A549 (cell line): ENCODE measurements around the gene MAN1C1. TPM values are rescaled to one million over a fixed set of nuclear protein-coding genes. Genes with fewer than 3 reads are reported as not detected.
"Not testable (repeated sequence)": the region's sequence is repeated elsewhere in the genome, so short reads cannot be mapped to it uniquely, and the experiment has no call there.

Experiments
- ATAC-seq, 2 experiments: fragments of 200-7000 bp in 1 of 2; fragments of >200 bp in 1 of 2; cut with Nextera tagmentation in 1 of 2; cut with Tn5 transposase in 1 of 2; 3 replicates each; pipeline versions ENCODE4 v1.8.0 to v1.9.1; 2018 to 2020; ENCODE audit warnings: mild to moderate bottlenecking in 1 of 2, moderate library complexity in 1 of 2
- CTCF ChIA-PET: fragments of 300-600 bp; sonication (Branson Sonifier 250); formaldehyde crosslinking; extraction: SDS; loops from one replicate; lab custom pipeline; 2021; ENCODE audit warnings: antibody characterized with exemption, inconsistent platforms; lab: Yijun Ruan, JAX
- POLR2A ChIA-PET: fragments of 350-600 bp; formaldehyde crosslinking; extraction: SDS; loops from one replicate; lab custom pipeline; 2021; ENCODE audit warnings: antibody characterized with exemption, inconsistent platforms; lab: Yijun Ruan, JAX
- DNase-seq, 2 experiments: peaks; one replicate each; pipeline versions ENCODE4 v3.0.0 to v3.0.0-alpha.2; 2011 to 2016; ENCODE audit warnings: low read depth in 1 of 2, low spot score in 1 of 2
- FAIRE-seq: peaks from 2 replicates; lab custom pipeline; 2011; peaks lifted over from hg19 to GRCh38; lab: Jason Lieb, UNC
- H3K27ac ChIP-seq, 2 experiments: fragments of >200 bp; sonication (Bioruptor Twin); formaldehyde crosslinking; 3 replicates each; pipeline ENCODE4 v1.5.1; 2016 to 2017
- H3K4me1 ChIP-seq: fragments of >200 bp; sonication (Bioruptor Twin); formaldehyde crosslinking; 3 replicates; pipeline ENCODE4 v1.6.1; 2016
- H3K4me2 ChIP-seq: fragments of >200 bp; sonication (Bioruptor Twin); formaldehyde crosslinking; 3 replicates; pipeline ENCODE4 v1.6.1; 2016
- H3K4me3 ChIP-seq: fragments of >200 bp; sonication (Bioruptor Twin); formaldehyde crosslinking; 3 replicates; pipeline ENCODE4 v1.5.1; 2016
- H3K9me3 ChIP-seq: fragments of >200 bp; sonication (Bioruptor Twin); formaldehyde crosslinking; 3 replicates; pipeline ENCODE4 v1.6.1; 2016
- CHD2 ChIP-seq: fragments of 150-350 bp; IDR thresholded peaks from 2 replicates; pipeline ENCODE4 v1.6.1; 2014; ENCODE audit warnings: low read length; ENCODE audit not compliant: partially characterized antibody
- CHD4 ChIP-seq: fragments of 200-600 bp; sonication (generic); IDR thresholded peaks from 2 replicates; pipeline ENCODE4 v1.6.1; 2016; ENCODE audit warnings: antibody characterized with exemption, mild to moderate bottlenecking, borderline replicate concordance
- CTCF ChIP-seq: fragments of >200 bp; sonication (Bioruptor Twin); formaldehyde crosslinking; IDR thresholded peaks from 3 replicates; pipeline ENCODE4 v1.5.1; 2016
- ESRRA ChIP-seq: fragments of 150-350 bp; IDR thresholded peaks from 2 replicates; pipeline ENCODE4 v1.6.1; 2014; ENCODE audit warnings: mild to moderate bottlenecking, low read length, borderline replicate concordance
- FOSL2 ChIP-seq, 2 experiments: fragments of 450-650 bp in 1 of 2; fragments of >200 bp in 1 of 2; sonication (Bioruptor Twin) in 1 of 2; formaldehyde crosslinking; IDR thresholded peaks; 2 replicates each; pipeline versions ENCODE4 v1.5.0 to v1.6.1; 2016 to 2020; ENCODE audit warnings: mild to moderate bottlenecking in 1 of 2, moderate library complexity in 1 of 2
- HEYL ChIP-seq: fragments of 250-450 bp; sonication (Bioruptor Pico); IDR thresholded peaks from 2 replicates; pipeline ENCODE4 v1.8.0; 2021; ENCODE audit warnings: mild to moderate bottlenecking, moderate library complexity
- HOXB13 ChIP-seq: fragments of 250-450 bp; sonication (Bioruptor Pico); IDR thresholded peaks from 2 replicates; pipeline ENCODE4 v1.5.0; 2020; ENCODE audit warnings: low read depth, mild to moderate bottlenecking, moderate library complexity
- HOXB5 ChIP-seq: fragments of 250-450 bp; sonication (Bioruptor Pico); IDR thresholded peaks from 2 replicates; pipeline ENCODE4 v1.5.0; 2020; ENCODE audit warnings: mild to moderate bottlenecking, moderate library complexity
- JUN ChIP-seq, 2 experiments: fragments of >200 bp; sonication (Bioruptor Twin); formaldehyde crosslinking; IDR thresholded peaks; 2 replicates in 1 of 2; 3 replicates in 1 of 2; pipeline ENCODE4 v1.6.1; 2016 to 2017
- JUNB ChIP-seq: fragments of >200 bp; sonication (Bioruptor Twin); formaldehyde crosslinking; IDR thresholded peaks from 2 replicates; pipeline ENCODE4 v1.6.1; 2016
- MAFK ChIP-seq: fragments of 450-650 bp; IDR thresholded peaks from 2 replicates; pipeline ENCODE4 v1.6.1; 2014; ENCODE audit not compliant: partially characterized antibody
- PHF8 ChIP-seq: fragments of 200-600 bp; sonication (generic); IDR thresholded peaks from 2 replicates; pipeline ENCODE4 v1.6.1; 2016; ENCODE audit warnings: low read depth, mild to moderate bottlenecking, antibody characterized with exemption, moderate library complexity, borderline replicate concordance
- POLR2AphosphoS2 ChIP-seq: conservative IDR thresholded peaks from 2 replicates; pipeline ENCODE4 v1.6.1; 2012; ENCODE audit warnings: low read length, improper control_type of control experiment, inconsistent platforms
- SREBF2 ChIP-seq: fragments of 450-650 bp; IDR thresholded peaks from 2 replicates; pipeline ENCODE4 v1.6.1; 2014; ENCODE audit warnings: mild to moderate bottlenecking, moderate library complexity
- TFCP2L1 ChIP-seq: fragments of 250-450 bp; sonication (Bioruptor Pico); IDR thresholded peaks from 2 replicates; pipeline ENCODE4 v1.5.0; 2021; ENCODE audit warnings: mild to moderate bottlenecking
- WGBS: methylation state at CpG from one replicate; pipeline ENCODE4 v1.1.6; 2017; ENCODE audit errors: missing lambda C conversion rate; 5-methylcytosine and 5-hydroxymethylcytosine counted together
- polyA plus RNA-seq, 4 experiments: library from polyadenylated mRNA; depleted of rRNA in 3 of 4; stranded (reverse); fragments of >200 nt; fragmentation: RNase III in 1 of 4; extraction: RNeasy Plus Mini Kit Qiagen cat#74134 plus additional on column Dnase treatment in 1 of 4; gene quantifications; 2 replicates in 3 of 4; 3 replicates in 1 of 4; pipeline ENCODE4 v1.2.3, GENCODE V29; 2011 to 2017
- TF ChIP-seq, protein P1 (sequence below): fragments of 250-450 bp; sonication (Bioruptor Pico); IDR thresholded peaks from 2 replicates; pipeline ENCODE4 v1.5.0; 2021; ENCODE audit warnings: mild to moderate bottlenecking, moderate library complexity, borderline replicate concordance
- TF ChIP-seq, protein P2 (sequence below): IDR thresholded peaks from 2 replicates; pipeline ENCODE4 v1.6.1; 2012; ENCODE audit warnings: low read depth, borderline replicate concordance

The MAN1C1 gene
- polyA plus RNA-seq, 2 of the 4 experiments (the other 2 are of a cell fraction), result 0.22 to 0.27 TPM

DNA sequence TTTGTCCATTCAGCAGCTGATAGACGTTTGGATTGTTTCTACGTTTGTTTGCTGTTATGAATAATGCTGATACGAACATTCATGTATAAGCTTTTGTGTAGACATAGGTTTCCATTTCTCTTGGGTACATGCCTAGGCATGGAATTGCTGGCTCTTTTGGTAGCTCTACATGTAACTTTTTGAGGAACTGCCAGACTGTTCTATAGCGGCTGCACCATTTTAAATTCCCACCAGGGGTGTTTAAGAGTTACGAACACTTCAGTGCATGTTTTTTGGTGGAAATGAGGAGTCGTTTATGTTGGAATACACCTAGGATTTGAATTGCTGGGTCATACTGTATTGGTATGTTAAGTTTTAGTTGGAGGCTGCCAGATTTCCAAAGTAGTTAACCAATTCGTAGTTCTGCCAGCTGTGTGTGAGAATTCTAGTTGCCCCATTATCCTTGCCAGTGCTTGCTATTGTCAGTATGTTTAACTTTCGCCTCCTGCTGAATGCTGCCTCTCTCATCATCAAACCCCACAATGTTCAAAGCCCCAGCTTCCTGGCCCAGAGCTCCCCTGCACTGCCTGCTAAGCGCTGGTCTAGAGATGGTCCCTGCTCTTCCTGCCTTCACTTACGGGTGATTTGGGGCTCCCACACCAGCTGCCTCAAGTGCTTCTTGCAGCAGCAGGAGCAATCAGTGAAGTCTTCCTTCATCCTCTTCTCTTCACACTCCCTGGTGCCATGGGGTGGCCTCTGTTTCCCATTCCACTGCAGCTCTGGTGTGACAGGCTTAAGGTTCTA, 81.0 kb downstream of the MAN1C1 start:
- Histone ChIP-seq H3K4me2 (no peak overlapping the region), H3K9me3 (no peaks in the 10 kb centered on the region)
- 86% methylated on average over 10 of the region's 10 CpGs for WGBS
- TF ChIP-seq MAFK (peak; percentile 54), JUNB (no peak)
- TF ChIP-seq, all 56 proteins: peak for 1
- peaks cover 24% of the 10 kb centered on the region for H3K4me1 ChIP-seq
- no peak for DNase-seq
- H3K27ac ChIP-seq, result peak overlapping the region in 1 of 2 experiments; percentile 7; a peak in 1 of 6 replicates
- no peak for FAIRE-seq
- ATAC-seq, result no peak
- CTCF ChIA-PET, result interaction anchor here (0.9 to 1.3 kb wide), 3 partner anchors 15 to 99 kb away, joined by 3 to 4 read pairs (median 3); no protein-coding TSS in a partner anchor
- no peak overlapping the region for H3K4me3 ChIP-seq
- POLR2A ChIA-PET, result no interaction called here

- no peak overlapping the region for H3K4me3 ChIP-seq
- CTCF ChIA-PET, result interaction anchor here (1.2 to 1.3 kb wide), 2 partner anchors 14 to 99 kb away, joined by 3 to 4 read pairs; no protein-coding TSS in a partner anchor
- no peak for TF ChIP-seq POLR2AphosphoS2
- TF ChIP-seq CHD4, result no peak
- no peak for TF ChIP-seq SREBF2
- no peak for TF ChIP-seq HOXB13 (CRISPR knock-in tag)
- TF ChIP-seq JUNB, result no peak
- no peak for TF ChIP-seq PHF8
- TF ChIP-seq, protein P1, sequence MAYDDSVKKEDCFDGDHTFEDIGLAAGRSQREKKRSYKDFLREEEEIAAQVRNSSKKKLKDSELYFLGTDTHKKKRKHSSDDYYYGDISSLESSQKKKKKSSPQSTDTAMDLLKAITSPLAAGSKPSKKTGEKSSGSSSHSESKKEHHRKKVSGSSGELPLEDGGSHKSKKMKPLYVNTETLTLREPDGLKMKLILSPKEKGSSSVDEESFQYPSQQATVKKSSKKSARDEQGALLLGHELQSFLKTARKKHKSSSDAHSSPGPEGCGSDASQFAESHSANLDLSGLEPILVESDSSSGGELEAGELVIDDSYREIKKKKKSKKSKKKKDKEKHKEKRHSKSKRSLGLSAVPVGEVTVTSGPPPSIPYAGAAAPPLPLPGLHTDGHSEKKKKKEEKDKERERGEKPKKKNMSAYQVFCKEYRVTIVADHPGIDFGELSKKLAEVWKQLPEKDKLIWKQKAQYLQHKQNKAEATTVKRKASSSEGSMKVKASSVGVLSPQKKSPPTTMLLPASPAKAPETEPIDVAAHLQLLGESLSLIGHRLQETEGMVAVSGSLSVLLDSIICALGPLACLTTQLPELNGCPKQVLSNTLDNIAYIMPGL, result no peak
- TF ChIP-seq CTCF, result no peak
- TF ChIP-seq HEYL (CRISPR knock-in tag), result no peak
- no peak for TF ChIP-seq FOSL2 (IDR thresholded peaks at IDR 0.05)
- TF ChIP-seq FOSL2 (CRISPR knock-in tag; IDR thresholded peaks at IDR 0.05), result no peak
- no peak for TF ChIP-seq JUN (IDR thresholded peaks at IDR 0.05)
- no peak for TF ChIP-seq CHD2
- TF ChIP-seq ESRRA, result no peak
- no peak for TF ChIP-seq HOXB5 (CRISPR knock-in tag)
- TF ChIP-seq, protein P2, sequence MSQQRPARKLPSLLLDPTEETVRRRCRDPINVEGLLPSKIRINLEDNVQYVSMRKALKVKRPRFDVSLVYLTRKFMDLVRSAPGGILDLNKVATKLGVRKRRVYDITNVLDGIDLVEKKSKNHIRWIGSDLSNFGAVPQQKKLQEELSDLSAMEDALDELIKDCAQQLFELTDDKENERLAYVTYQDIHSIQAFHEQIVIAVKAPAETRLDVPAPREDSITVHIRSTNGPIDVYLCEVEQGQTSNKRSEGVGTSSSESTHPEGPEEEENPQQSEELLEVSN, result no peak
- TF ChIP-seq TFCP2L1, result no peak
- no peaks in the 10 kb centered on the region for H3K9me3 ChIP-seq
- H3K4me2 ChIP-seq, result no peak overlapping the region
- DNase-seq (no peak), FAIRE-seq (no peak), ATAC-seq (no peak)
- no peak overlapping the region for H3K27ac ChIP-seq
- POLR2A ChIA-PET, result no interaction called here
- WGBS, result 82% methylated on average over 10 of the region's 10 CpGs
- H3K4me1 ChIP-seq, result peaks cover 24% of the 10 kb centered on the region
Observed at GRCh38 chr1:25698252-25698651, 81.7 kb downstream of the MAN1C1 start.

DNA sequence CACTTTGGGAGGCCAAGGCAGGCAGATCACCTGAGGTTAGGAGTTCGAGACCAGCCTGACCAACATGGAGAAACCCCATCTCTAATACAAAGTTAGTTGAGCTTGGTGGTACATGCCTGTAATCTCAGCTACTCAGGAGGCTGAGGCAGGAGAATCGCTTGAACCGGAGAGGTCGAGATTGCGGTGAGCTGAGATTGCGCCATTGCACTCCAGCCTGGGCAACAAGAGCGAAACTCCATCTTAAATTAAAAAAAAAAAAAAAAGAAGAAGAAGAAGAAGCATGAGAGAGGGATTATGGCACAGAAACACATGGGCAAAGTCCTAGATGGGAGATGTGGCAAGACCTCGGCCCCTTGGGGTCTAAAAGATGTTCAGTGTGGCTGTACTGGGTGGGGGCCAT, 82.5 kb downstream of the MAN1C1 start:
- H3K4me2 ChIP-seq, POLR2A ChIA-PET, H3K4me3 ChIP-seq, FAIRE-seq, H3K27ac ChIP-seq, ATAC-seq, H3K9me3 ChIP-seq, DNase-seq: not testable (repeated sequence)
- H3K4me1 ChIP-seq, result peaks cover 24% of the 10 kb centered on the region
- CTCF ChIA-PET, result interaction anchor here (0.9 to 1.2 kb wide), 2 partner anchors 99 to 347 kb away, joined by 3 read pairs; no protein-coding TSS in a partner anchor
- WGBS, result 78% methylated on average over 8 of the region's 8 CpGs
